Fibroblast of skin of right quadriceps (primary cell): ENCODE data around the gene PROK1.

Experiments
- DNase-seq: peaks from one replicate; pipeline ENCODE4 v3.0.0-alpha.2; 2013

The PROK1 gene

DNA sequence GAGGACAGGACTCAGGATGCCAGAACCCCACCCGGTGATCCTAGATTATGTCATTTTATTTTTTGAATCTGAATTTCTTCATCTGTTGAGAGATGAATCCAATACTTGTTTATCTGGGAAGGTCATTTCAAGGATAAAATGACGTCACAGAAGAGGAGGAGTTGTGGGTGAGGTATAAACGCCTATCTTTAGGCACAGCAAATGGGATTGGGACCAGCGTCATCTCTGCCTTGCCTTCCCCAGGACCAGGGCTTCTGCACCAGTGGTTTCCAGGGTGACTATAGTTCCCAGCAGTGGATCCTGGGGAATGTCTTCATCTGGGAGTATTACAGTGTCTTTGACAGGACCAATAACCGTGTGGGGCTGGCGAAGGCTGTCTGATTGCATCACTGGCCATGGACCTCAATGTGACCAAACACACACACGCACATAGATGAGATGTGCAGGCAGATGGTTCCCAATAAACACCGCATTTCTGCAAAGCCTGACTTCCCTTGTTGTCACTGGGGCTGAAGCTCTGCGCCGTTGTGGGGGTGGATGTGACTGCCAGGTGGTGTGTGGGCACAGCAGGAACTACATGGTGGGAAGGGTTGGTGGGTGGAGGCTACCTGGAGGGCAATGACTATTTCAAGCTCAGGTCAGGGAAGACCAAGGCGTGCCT is 40.0 kb downstream of the PROK1 start:
- DNase-seq, result no peak

DNA sequence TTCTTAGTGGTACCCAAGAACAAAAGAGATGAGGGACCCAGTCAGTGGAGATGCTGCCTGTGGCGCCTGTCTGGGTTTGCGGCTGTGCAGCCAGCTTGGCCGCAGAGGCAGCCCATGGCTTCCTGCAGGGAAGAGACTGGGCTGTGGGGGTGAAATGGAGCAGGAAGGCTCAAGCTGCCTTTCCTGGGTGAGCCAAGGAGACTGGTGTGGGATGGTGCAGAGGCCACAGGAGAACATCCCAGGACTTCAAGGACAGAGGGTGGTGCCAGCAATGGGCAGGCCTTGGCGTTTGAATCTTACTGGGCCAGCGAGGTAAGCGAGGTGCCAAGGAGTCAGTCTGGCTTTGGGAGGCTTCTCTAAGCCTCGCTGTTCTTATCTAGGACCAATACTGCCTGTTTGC is 41.6 kb downstream of the PROK1 start:
- DNase-seq, result no peak

DNA sequence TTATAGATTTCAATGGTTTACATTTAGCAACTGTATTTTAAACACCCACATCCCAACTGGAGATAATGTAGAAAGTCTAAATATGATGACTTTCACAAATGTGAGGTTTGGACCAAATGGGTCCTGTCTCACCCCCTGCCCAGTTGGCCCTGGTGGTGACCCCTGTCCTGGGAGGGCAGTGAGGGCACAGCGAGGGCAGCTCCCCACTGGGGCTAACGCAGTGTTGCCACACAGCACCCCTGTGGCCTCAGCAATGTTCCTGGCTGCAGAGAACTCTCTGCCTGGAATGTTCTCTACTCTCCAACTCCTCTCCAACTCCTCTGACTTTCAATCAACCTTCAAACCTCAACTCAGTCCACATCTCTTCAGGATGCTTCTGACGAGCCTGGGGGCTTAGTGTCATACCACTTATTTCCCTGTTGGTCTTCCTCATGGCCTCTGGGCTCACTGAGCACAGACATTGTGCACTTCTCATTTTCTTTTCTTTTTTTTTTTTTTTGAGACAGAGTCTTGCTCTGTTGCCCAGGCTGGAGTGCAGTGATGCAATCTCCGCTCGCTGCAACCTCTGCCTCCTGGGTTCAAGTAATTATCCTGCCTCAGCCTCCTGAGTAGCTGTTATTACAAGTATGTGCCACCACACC is 42.2 kb downstream of the PROK1 start:
- DNase-seq, result no peak

DNA sequence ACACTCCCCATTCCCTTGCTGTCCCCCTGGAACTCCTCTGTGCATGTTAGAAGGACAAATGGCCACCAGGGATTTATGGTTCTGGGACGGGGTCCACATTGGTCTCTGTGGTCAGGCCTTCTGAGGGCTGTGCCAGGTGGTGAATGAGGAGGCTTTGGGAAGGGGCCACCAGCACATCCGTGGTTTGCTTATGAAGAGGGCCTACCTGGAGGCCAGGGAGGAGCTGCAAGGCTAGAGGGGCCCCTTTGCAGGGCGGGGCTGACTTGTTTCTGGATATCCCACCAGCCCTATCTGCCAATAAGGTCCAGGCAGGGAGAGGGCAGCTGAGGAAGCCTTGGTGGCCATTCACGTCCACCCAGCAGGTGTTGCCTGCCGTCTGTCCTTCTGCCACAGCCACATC is 43.1 kb downstream of the PROK1 start:
- no peak for DNase-seq

DNA sequence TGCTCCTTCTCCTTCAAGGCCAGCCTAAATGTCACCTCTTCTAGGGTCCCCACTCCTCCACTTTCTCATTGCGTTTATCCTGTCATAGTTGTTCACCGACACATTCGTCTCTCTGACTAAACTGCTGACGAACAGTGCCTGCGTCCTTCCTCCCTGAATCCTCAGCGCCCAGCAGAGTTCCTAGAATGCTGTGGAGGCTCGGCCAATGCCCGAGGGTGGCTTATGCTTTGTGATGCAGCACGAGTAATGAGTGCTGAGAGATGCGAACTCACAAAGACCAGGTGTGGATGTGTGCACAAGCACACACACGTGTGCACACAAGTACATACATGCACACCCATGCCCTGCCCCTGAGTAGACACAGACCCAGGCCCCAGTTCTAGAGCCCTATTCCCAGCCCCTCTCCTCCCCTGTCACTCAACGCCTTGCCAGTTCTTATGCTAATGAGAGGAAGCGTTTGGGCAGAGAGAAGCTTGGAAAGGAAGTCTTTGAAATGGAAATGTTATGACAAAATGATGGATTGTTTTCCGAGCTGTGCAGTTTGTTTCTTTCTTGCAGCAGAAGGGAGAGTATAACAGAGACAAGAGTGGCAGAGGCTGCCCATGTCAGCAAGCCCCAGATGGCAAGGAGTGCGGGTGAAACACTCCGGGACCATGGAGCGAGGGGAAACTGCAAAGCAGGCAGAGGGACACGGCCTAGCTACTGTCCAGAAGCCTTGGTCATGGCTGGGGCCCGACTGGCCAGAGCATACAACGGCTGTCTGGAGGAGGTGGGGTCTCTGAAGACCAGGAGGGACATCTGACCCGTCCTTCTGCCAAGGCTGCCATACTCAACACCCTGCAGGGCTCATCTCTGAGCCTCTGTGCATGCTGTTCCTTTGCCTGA is 43.8 kb downstream of the PROK1 start:
- DNase-seq, result no peak

DNA sequence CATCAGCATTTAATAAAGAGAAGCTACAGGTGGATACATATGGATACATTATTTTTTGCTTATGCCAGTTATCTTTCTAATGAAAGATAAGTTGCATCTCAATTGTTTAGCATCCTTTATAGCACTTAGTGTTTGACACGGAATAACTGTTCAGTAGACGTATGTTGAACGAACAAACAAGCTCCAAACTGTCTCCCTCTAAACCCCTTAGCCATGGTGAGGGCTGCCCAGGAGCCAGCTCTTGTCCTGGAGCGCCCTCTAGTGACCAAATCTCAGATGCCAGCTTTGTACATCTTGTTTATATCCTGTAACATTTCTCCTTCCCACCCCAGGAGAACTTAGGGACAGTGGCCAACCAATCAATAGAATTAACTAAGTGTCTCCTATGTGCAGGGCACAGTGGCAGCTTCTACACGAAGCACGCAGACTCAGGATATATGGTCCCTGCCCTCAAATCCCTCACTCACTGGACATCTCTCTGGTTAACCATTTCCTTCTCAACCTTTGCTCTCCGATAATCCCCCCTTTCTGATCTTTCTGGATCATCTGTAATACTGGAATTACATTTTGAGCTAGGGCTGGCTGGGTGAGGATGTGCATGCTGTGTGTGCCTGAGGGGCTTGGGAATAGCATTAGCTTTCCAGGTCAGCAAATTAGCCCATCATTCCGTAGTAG is 45.1 kb downstream of the PROK1 start:
- DNase-seq, result peak; percentile 64

DNA sequence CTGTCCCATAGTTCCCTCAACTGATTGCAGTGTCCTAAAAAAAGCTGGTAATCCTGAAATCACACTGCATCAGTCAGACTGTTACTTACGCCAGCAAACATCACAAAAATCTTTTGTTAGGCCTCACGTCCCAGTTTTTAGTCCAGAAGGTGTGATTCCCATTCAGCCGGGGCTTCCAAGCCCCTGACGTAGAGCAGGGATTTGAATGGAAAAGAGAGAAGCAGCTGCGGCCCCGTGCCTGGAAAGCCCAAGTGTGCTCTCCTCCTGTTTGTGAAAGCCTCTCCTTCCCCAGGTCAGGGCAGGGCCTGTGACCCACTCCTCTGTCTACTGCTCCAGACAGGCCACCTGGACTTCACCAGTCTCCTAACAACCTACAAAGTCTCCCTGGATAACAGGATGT is 47.3 kb downstream of the PROK1 start:
- DNase-seq, result no peak

DNA sequence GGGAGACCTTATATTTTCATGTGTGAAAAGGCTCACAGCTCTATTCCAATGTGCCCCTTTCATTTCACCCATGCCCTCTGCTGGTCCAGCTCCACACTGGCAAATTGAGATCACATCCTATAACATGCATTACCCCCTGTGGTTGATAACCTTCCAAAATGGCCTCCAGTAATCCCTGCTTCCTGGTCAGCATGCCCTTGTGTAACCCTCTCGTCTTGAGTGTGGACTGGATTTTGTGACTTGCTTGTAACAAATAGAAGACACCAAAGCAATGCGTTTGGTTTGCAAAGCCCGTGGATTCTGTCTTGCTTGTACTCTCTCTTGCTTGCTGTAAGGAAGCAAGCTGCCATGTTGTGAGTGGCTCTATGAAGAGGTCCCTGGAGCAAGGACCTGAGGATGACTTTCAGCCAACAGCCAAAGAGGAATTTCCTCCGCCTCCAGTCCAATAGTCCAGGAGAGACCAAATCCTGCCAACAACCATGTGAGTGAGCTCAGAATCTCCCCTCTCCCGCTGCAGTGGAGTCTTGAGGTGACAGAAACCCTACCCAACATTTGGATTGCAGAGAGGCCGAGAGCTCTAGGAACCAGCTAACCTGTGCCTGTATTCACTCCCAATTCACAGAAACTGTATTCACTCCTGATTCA is 50.7 kb downstream of the PROK1 start:
- no peak for DNase-seq

DNA sequence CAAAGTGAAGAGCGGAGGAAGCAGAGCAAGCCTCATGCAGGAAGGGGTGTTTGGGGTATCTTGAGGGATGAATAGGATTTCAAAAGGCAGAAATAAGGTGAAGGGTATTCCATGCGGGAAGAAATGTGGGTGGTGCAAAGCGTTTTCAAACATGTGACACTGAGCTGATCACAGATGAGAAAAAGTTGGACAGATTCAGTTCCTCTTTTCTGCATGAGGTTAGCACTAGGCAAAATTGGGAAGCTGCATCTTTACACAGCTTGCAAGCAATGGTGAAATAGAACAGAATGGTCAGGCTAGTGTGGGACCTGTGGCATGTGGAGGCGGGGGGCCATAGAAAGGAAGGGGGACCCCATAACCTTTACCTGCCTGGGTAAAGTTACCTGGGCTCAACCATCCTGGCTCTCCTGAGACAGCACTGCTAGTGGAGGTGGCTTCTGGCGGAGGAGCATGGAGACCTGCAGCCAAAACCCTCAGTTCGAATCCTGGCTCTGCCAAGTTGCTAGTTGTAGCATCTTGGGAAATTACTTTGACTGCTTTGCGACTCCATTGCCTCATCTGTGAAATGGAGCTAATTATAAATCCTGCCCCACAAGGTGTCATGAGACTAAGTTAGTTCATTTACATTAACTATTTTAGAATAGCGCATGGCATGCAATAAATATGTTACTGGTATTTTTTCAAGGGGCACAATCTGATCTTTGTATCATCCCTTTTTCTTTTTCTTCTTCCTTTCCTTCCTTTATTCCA is 51.6 kb downstream of the PROK1 start:
- no peak for DNase-seq

DNA sequence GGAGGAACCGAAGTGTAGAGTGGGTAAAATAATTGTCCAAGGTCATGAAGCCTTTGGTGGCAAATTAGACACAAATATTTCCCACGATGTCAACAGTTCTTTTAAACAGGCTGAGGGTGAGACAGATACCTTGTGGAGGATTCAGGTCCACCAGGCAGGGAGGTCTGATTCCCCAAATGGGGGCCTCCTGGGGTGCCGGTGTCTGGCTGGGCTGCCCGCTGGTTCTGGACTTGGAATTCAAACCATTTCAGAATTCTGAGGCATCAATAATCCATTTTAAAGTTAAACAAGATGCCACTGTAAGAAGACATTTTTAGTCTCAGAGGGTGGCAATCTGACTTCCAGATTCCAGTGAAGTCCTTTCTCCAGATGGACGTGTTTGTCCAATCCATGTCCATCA is 52.5 kb downstream of the PROK1 start:
- no peak for DNase-seq

DNA sequence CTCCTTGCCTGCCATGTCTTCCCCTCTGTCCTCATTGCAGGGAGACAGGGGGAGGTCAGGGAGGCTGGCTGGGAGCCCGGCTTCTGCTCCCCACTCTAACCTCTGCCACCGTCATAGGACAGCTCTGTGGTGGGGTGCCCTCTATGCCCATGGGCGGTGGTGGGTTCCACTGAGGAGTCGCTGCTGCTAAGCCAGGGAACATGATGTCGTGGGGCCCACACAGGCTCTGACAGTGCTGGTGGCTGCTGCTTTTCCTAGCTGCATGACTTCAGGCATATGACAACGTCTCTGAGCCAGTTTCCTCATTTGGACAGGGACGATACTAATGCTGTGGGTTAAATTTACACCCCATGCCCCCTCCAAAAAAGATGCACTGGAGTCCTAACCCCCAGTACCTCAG is 53.3 kb downstream of the PROK1 start:
- DNase-seq, result no peak

DNA sequence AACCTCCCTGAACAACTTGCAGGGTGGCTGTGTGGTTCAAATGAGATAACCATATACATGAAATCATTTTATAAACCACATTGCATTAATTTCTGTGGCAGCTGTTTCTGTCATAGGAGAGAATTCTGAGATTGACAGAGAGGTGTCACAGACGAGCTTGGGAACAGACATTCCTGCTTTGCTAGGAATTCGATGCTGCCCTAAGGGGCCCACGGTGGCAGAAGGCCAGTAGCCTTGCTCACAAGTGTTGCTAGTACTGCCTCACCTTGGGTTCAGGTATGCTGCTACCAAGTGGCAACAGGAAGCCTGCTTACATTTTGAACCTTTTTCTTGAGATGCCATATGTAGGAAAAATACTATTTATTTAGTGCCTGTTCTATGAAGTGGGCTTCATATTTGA is 54.6 kb downstream of the PROK1 start:
- no peak for DNase-seq

DNA sequence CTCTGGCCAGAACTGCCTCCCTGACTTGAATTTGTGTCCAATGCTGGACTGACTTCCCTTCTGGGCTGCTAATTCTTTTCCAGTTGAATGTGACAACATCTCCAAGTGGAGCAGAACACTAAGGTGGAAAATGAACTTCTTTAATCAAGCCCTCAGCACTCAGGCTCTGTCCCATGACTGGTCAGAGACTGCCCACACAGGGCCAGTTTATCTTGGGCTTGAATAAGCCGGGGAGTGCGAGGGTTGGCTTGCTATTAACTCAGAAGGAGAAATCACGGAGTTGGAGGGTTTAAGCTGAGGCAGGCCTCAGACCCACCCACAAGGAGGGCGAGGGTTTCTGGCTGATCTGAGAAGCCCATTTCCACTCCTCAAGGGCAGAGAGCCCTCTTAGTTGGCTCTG is 55.6 kb downstream of the PROK1 start:
- no peak for DNase-seq
